HG03064 (cell line): ENCODE data around the gene ABCA12.
"Not testable (repeated sequence)": the region's sequence is repeated elsewhere in the genome, so short reads cannot be mapped to it uniquely, and the experiment has no call there.

Experiments
- ATAC-seq: cut with Tn5 transposase; IDR thresholded peaks from one replicate; pipeline ENCODE4 v1.9.1; 2021; ENCODE audit warnings: low read depth; ENCODE audit not compliant: unreplicated experiment

ABCA12 gene, protein sequence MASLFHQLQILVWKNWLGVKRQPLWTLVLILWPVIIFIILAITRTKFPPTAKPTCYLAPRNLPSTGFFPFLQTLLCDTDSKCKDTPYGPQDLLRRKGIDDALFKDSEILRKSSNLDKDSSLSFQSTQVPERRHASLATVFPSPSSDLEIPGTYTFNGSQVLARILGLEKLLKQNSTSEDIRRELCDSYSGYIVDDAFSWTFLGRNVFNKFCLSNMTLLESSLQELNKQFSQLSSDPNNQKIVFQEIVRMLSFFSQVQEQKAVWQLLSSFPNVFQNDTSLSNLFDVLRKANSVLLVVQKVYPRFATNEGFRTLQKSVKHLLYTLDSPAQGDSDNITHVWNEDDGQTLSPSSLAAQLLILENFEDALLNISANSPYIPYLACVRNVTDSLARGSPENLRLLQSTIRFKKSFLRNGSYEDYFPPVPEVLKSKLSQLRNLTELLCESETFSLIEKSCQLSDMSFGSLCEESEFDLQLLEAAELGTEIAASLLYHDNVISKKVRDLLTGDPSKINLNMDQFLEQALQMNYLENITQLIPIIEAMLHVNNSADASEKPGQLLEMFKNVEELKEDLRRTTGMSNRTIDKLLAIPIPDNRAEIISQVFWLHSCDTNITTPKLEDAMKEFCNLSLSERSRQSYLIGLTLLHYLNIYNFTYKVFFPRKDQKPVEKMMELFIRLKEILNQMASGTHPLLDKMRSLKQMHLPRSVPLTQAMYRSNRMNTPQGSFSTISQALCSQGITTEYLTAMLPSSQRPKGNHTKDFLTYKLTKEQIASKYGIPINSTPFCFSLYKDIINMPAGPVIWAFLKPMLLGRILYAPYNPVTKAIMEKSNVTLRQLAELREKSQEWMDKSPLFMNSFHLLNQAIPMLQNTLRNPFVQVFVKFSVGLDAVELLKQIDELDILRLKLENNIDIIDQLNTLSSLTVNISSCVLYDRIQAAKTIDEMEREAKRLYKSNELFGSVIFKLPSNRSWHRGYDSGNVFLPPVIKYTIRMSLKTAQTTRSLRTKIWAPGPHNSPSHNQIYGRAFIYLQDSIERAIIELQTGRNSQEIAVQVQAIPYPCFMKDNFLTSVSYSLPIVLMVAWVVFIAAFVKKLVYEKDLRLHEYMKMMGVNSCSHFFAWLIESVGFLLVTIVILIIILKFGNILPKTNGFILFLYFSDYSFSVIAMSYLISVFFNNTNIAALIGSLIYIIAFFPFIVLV (N-terminal part only)

DNA sequence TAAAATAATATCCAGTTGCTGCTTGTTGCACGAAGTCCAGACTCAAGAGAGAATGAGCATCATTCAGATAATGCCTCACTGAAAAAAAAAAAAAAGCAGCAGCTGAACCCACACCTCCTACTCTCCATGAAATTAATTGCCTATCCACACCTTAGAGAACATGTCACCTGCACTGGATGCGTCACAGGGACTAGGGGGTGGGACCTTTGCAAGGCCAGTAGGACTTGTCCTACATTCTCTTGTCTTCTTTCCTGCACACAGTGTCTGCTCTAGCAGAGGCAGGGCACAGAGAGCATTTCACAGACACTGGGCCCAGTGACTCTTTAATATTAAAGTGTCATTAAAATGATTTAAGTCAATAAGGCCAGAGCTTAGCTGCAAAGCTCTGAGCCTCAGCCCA lies at the start of gene ABCA12:
ABCA12 (minus strand) TSS at position 148 of the 400 bp plus-strand sequence. CDS start 418 bp downstream, outside the sequence.
- no peak for ATAC-seq

DNA sequence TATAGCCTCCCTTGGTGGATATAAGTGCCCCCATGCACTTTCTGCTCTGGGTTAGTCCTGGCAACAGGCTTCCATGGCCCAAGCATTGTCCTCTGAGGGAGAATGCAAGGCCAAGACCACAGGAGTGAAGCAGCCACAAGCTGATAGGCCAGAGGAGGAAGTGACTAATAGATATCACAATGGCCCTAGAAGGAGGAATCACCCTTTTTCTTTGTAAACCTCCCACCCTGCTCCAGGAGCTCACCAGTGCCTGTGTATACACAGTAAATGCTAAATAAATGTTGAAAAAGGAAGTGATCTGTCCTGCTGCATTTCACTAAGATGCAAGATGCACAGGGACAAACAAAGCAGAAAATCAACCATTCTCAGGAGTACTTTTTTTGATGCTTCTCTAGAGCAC lies 49.7 kb upstream of the ABCA12 start:
- no peak for ATAC-seq

DNA sequence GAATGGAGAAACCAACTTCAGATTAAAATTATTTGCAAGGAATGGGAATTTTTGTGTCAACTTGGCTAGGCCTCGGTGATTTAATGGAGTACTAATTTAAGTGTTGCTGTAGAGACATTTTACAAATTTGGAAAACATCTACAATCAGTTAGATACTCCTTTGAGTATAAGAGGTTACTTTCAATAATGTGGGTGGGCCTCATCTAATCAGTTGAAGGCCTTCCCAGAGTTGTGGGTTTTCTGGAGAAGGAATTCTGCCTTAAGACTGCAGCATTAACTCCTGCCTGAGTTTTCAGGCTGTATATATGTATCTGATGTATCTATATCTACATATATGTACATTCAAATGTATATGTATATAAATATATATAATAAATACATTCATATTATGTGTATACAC lies 47.6 kb upstream of the ABCA12 start:
- no peak for ATAC-seq

DNA sequence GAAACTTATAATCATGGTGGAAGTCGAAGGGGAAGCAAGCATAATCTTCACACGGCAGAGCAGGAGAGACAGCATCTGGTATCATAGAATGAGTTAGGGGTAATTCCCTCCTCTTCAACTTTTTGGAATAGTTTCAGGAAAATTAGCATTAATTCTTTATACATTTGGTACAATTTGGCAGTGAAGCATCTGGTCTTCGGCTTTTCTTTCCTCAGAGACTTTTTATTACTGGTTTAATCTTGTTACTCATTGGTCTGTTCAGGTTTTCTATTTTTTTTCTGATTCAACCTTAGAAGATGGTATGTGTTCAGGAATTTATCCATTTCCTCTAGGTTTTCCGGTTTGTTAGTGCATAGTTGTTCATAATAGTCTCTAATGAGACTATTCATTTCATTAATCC lies 39.7 kb upstream of the ABCA12 start:
- no peak for ATAC-seq

DNA sequence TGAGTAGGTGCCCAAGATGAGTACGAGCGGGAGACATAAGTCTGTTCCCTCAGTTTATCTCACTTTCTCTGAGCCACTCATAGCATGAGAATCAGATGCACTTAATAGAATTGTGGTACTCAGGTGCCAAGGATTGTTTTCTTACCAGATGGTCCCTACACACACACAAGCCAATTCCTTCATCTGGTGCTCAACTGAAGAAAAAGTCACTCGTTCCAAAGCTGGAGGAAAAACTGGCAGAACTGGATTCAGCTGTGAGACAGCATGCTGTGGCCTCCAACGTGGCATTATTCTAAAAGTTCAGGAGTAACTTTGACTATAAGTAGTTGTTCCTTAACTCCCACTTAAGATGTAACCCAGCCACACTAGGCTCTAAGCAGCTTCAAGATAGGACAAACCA lies 33.4 kb upstream of the ABCA12 start:
- no peak for ATAC-seq

DNA sequence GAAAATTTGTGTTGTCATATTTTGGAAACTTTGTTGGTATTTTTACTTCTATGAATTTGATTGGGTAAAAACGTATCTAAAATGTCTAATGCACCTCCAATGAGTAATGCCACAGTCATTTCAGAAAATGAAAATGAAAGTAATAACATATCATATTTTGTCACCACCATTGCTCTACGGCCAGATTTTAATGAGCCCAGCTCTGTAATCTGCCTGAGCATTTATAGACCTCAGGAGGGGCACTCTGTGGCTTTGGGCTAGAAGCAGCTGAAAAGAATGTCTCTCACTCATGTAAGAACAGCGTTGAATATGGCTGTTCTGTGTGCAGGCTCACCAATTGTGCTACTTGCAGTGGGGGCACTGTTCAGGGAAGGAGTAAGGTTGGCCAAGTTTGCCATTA lies 32.7 kb upstream of the ABCA12 start:
- ATAC-seq: peak; percentile 70

DNA sequence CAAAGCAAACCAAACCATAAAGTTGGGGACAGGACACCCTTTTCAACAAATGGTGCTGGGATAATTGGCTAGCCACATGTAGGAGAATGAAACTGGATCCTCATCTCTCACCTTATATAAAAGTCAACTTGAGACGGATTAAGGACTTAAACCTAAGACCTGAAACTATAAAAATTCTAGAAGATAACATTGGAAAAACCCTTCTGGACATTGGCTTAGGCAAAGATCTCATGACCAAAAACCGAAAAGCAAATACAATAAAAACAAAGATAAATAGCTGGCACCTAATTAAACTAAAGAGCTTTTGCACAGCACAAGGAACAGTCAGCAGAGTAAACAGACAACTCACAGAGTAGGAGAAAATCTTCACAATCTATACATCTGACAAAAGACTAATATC lies 28.1 kb upstream of the ABCA12 start:
- not testable (repeated sequence) for ATAC-seq

DNA sequence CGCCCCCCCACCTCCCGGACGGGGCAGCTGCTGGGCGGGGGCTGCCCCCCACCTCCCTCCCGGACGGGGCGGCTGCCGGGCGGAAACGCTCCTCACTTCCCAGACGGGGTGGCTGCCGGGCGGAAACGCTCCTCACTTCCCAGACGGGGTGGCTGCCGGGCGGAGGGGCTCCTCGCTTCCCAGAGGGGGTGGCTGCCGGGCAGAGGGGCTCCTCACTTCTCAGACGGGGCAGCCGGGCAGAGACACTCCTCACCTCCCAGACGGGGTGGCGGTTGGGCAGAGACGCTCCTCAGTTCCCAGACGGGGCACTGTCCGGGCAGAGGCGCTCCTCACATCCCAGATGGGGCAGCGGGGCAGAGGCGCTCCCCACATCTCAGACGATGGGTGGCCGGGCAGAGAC lies 24.9 kb upstream of the ABCA12 start:
- not testable (repeated sequence) for ATAC-seq

DNA sequence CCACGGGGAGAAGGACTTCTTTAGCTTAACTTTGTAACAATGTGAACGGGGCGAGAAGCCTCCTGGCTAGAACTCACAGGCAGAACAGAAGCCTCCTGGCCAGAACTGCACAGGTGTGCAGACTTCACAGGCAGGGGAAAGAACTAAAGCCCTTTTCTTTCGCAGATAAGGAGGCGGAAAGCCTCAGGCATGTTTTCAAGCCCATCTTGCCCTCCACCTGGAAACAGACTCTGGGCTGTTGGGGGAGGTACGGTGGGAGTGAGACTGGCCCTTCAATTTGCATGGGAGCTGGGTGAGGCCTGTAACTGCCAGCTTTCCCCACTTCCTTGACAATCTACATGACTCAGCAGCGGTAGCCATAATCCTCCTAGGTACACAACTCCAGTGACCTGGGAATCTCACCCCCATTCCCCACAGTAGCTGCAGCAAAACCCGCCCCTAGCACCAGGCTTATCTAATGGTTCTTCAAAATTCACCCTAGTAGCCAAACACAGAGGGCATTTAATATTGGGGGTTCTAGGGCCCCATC lies 22.9 kb upstream of the ABCA12 start:
- no peak for ATAC-seq

DNA sequence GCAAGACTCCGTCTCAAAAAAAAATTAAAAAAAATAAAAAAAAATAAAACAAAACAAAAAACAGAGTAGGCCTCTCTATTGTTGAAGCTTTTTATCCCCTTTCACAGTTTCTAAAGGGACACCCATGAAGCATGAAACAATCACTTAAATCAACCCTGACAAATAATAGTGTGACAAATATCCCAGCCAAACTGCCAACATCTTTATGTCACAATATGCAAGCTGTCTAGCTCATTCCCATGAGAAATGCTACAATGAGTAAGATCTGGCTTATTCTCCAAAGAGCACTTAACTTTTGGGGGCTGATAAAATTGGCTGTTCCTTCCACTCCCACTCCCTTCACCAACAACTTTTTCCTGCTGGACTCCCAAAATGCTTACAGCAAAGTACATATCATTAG lies 21.7 kb upstream of the ABCA12 start:
- no peak for ATAC-seq

DNA sequence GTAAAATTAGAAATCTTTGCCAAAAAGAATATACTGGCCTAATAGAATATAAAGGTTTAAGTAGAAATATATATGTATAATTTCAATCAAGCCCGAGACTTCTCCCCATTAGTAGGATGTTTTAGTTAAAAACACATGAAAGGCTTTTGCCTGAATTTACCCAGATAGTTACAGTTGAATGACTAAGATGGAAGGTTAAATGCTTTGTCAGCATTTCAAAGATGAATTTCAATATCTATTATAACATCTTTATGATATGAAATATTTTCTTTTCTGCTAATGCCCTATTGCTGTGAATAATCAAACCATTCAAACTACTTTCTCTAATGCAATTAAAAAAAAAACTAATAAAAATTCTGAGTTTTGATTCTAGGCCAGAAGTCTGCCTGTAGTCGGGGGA lies 18.0 kb upstream of the ABCA12 start:
- no peak for ATAC-seq

DNA sequence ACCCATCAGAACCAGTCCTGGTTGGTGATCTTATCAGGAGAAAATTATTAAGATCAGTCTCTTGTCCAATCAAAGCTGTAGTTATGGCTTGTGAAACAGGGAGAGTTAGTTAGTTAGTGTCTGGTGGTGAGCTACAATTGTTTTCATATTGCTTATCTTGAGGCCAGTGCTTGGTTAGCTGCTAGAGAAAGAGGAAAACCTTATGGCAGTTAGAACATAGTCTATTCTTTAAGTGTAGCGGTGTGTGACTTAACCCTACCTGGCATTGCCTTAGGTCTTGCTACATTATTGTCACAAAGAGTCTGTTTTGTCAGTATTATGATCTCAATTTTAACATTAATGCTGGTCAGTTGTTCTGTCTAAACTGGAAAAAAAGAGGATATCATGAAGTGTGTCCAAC lies 11.5 kb upstream of the ABCA12 start:
- ATAC-seq: no peak

DNA sequence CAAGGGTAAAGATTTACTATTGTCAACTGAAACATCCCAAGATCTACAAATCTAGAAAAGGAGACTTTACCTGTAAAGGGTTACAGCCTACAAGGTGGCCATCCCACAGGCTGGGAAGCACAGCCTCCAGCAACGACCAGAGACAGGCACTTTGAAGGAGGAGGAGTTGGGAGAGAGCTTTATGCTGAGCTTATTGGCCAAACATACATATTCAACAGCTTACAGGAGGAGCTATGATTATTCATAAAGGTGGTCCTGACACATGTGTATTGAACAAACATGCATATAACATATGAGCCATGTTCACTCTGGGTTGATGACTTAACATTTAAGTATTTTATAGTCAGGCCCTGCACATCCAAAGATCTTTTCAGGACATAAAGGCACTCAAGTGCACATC lies 11.1 kb upstream of the ABCA12 start:
- no peak for ATAC-seq

DNA sequence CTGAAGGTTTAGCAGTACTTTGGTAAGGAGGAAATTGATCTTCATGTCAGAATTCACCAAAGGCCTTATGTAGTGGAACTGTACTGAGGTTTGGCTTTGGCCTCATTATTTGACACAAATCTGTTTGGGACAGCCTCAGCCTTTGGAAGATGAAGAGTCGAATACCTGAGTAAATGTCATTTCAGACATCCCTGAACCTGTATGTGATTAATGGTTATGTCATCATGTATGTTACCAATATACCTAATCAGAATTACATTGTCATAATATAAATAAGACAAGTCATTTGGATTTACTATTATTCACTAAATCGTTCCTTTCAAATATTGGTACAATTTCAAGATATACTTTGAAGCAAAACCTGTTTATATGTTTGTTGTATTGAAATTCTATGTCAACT lies 10.6 kb upstream of the ABCA12 start:
- no peak for ATAC-seq

DNA sequence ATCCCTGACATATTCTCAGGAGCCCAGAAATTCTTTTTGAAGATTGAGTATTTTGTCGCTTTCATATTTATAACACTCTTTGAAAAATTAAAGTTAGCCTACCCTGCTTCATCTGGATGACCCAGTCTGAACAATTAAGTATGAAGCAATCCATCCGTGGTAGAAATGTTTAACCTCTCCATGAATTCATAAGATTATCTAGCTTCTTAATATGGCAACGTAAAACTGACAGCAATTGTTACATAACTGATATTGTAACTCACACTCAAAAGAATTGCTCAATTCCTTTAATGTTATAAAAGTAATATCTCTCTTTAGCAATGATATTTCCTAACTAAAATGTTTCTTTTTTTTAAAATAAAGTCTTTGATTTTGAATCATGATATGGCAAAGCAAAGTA lies 7.2 kb upstream of the ABCA12 start:
- no peak for ATAC-seq

DNA sequence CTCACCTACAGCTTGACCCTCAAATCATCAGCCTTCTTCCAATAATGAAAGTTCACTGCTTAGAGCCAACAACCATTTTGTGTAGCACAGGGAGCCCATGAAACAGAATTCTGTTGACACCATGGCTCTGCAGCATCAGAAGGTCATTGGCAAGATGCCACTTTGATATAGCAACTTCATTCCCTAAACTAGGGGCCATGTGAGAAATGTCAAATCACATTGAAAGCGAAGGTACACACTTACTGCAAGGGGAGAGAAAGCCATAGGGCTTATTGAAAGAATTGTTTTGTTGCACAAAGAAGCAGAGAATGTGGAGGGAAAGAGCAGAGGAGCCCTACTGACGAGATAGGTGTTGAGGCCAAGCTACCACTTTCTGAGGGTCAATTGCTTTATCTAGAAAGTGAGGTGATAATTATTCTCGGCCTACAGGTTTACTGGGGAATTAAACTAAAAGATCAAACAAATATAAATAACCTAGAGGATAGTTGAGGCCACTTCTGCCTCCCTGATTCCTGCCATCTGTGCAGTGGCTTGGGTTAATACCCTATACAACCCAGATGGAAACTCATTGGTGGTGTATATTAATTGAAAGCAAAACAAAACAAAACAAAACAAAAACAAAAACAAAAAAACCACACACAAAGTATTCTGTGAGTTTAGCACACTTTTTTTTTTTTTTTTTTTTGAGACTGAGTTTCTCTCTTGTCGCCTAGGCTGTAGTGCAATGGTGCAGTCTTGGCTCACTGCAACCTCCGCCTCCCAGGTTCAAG lies 5.9 kb upstream of the ABCA12 start:
- ATAC-seq: no peak

DNA sequence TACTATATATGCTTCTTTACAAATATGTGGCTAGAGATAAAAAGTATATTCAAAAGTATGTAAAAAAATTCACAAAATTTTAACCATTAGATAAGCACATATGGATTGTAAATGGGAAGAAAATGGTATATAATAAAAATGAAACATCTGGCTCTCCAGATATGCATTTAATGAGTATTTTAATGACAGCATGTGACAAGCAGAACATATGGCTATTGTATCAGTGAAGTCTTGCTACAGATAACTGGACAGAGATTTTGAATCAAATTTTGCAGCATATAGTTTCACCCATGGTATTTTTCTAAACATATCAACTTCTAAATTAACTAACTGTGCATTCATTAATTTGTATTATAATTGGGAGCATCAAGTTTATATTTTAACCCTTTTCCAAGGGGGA lies 5.0 kb upstream of the ABCA12 start:
- ATAC-seq: no peak

DNA sequence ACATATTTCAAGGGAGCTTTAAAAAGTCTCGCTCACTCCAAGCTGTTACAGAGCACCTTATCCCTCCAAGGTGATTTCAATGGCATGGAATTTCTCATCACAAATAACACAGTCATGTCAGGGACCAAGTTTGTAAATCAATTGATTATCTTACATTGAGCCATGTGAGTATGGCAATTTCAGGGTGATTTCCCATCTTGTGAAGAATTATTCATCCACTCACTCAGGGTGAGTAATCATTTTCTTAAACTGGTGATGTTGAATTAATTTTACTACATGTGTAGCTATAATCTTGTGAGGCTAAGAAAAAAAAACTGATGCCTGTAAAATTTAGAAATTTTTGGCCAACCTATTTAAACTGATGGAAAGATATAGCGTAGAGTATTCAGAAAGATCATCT lies 3.3 kb upstream of the ABCA12 start:
- ATAC-seq: no peak

DNA sequence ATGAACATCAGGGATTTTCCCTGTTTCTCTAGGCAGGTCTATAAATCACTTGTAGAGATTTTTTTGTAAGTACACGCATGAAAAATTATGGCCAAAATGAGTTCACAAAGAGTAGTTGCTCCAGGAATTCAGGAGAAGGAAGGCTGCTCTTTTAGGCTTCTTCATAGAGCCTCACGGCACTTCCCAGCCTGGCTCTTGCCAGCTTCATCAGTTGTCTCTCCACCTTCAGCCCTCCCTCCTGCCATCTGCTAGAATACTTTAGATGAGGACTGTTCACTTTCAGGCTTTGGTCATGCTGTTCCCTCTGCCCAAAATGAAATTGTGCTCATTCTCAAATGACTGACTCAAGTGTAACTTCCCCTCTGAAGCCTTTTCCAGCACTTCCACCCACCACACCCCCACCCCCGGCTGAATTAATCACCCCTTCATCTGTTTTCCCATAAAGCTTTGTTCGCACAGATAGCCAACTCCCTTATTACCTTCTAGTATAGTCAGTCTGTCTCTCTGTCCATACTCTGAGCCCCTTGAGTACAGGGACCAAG lies 1.8 kb upstream of the ABCA12 start:
- ATAC-seq: no peak
